Measurements from ENCODE around the gene OR1A2. TPM values are rescaled to one million over a fixed set of nuclear protein-coding genes. Genes with fewer than 3 reads are reported as not detected.
"Not testable (repeated sequence)": the region's sequence is repeated elsewhere in the genome, so short reads cannot be mapped to it uniquely, and the experiment has no call there.

Gene OR1A2
- total RNA-seq, 1 donor from 2014 or later, result not detected

- H3K9me3 Mint-ChIP-seq (ENCODE audit: unreplicated experiment); H3K4me3 Mint-ChIP-seq (ENCODE audit: unreplicated experiment); H3K27me3 Mint-ChIP-seq (ENCODE audit: unreplicated experiment); H3K27ac Mint-ChIP-seq (ENCODE audit: unreplicated experiment); H3K4me1 Mint-ChIP-seq (ENCODE audit: unreplicated experiment); DNase-seq (ENCODE audit: low spot score); H3K36me3 Mint-ChIP-seq (ENCODE audit: low read depth, unreplicated experiment): not testable (repeated sequence)
Measured at GRCh38 chr17:3238685-3239084, 41.4 kb downstream of the OR1A2 start.

- not testable (repeated sequence) for DNase-seq (ENCODE audit: low spot score); H3K9me3 Mint-ChIP-seq (ENCODE audit: unreplicated experiment); H3K36me3 Mint-ChIP-seq (ENCODE audit: low read depth, unreplicated experiment); H3K27me3 Mint-ChIP-seq (ENCODE audit: unreplicated experiment); H3K4me1 Mint-ChIP-seq (ENCODE audit: unreplicated experiment); H3K27ac Mint-ChIP-seq (ENCODE audit: unreplicated experiment); H3K4me3 Mint-ChIP-seq (ENCODE audit: unreplicated experiment)
Measured at GRCh38 chr17:3241044-3241443, 43.7 kb downstream of the OR1A2 start.

- H3K4me3 Mint-ChIP-seq (ENCODE audit: unreplicated experiment); H3K27me3 Mint-ChIP-seq (ENCODE audit: unreplicated experiment); H3K27ac Mint-ChIP-seq (ENCODE audit: unreplicated experiment); DNase-seq (ENCODE audit: low spot score); H3K9me3 Mint-ChIP-seq (ENCODE audit: unreplicated experiment); H3K36me3 Mint-ChIP-seq (ENCODE audit: low read depth, unreplicated experiment); H3K4me1 Mint-ChIP-seq (ENCODE audit: unreplicated experiment): not testable (repeated sequence)
Measured at GRCh38 chr17:3244841-3245240, 47.5 kb downstream of the OR1A2 start.

Other genes with a start within 250 kb of the OR1A2 start
- gene OR1D5, start 133.9 kb upstream of the OR1A2 start, total RNA-seq (ENCODE audit: unreplicated experiment), result not detected
- not detected for gene OR1D2, start 93.1 kb upstream of the OR1A2 start, total RNA-seq (ENCODE audit: unreplicated experiment)
- gene OR1G1, start 70.0 kb upstream of the OR1A2 start, total RNA-seq (ENCODE audit: unreplicated experiment), result not detected
- not detected for gene OR1A1, start 10.1 kb downstream of the OR1A2 start, total RNA-seq (ENCODE audit: unreplicated experiment)
- gene OR3A1, start 100.8 kb downstream of the OR1A2 start, total RNA-seq (ENCODE audit: unreplicated experiment), result not detected
- gene OR3A2, start 188.8 kb downstream of the OR1A2 start, total RNA-seq (ENCODE audit: unreplicated experiment), result not detected
- not detected for gene OR1E1, start 200.9 kb downstream of the OR1A2 start, total RNA-seq (ENCODE audit: unreplicated experiment)
- gene OR3A3, start 213.9 kb downstream of the OR1A2 start, total RNA-seq (ENCODE audit: unreplicated experiment), result not detected
- not detected for gene OR1E2, start 236.3 kb downstream of the OR1A2 start, total RNA-seq (ENCODE audit: unreplicated experiment)